Limb (tissue), 2 donors: ENCODE results near the gene RBM27.
"Not testable (repeated sequence)": the region's sequence is repeated elsewhere in the genome, so short reads cannot be mapped to it uniquely, and the experiment has no call there.

Source experiments
- DNase-seq, 2 donors: peaks; one replicate each; pipeline ENCODE4 v3.0.0-alpha.2; 2016; ENCODE audit errors: extremely low spot score in 2 of 2

The RBM27 gene

DNA sequence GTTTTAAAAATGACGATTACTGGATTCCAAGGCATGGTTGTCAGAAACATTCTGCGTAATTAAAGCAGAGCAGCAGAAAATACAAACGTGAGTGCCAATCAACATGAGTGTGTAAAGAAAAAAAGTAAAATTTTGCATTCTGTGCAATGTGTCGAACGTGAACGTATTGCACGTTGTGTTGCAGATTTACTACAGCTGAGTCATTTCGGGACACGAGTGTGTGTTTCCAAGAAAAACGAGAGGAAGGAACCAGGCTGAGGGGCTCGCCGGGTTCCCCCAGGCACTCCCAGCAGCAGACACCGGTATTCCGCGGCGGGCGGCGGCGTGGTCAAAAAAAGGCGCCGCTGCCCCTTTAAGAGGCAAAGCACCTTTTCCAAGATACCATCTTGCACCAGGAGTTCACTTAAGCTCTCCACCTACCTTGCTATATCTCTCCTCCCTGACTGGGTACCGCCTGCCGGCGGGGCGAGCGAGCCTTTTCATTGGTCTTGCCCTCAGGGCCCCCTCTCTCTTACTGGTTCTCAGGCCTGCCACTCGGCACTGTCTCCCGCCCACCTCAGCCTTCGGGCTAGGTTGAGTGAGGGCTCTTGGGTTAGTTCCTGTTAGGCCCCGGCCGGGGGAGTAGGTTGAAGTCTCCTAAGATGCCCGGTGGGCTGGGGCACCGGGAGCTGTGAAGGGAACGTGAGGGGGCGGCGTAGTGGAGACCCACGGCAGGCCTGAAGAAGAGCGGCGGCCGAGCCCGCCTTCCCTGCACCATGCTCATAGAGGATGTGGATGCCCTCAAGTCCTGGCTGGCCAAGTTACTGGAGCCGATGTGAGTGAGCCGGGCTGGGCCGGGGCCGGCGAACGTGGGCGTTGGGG, at the start of gene RBM27:
TSS of gene RBM27 (plus strand) at position 595 of the 861 bp plus-strand sequence. CDS start at position 756, 161 bp downstream.
- peak; percentile 98 to 99 for DNase-seq

- no peak for DNase-seq
Observed at GRCh38 chr5:146158255-146158654, 45.1 kb upstream of the RBM27 start.

DNA sequence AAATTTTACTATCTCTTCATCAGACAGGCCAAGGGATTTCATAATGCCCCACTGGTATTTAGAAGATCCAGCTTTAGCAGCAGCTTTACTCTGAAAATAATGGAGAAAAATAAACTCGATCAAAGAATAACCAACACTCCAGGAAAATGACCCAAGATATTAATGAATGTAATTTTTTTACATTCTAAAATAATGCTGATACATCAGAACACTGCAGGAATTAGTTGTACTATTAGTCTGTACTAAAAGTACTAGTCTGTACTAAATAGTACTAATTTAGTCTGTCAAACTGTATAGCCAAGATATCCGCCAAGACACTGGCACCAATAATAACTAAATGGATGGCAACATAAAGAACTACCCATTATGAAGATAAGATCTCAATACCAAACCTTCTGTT, 39.0 kb upstream of the RBM27 start:
- DNase-seq: no peak

- DNase-seq: no peak
Observed at GRCh38 chr5:146165460-146165859, 37.9 kb upstream of the RBM27 start.

- no peak for DNase-seq
Observed at GRCh38 chr5:146165903-146166302, 37.5 kb upstream of the RBM27 start.

DNA sequence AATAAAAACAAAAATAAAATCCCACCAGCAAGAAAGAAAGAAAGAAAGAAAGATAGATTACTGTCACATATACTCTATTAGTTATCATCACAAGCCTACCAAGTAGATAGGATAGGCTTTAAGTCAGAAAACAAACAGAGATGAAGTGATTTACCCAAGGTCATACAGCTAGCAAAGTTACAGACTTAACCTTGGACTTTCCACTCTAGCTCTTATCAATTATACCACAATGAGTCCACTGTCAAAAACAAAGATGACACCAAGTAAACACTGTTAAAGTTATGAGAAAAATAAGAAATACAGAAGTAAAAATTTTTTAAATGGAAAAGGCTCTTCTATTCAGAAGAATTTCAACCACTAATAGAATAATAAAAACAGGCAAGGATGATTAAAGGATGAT, 34.3 kb upstream of the RBM27 start:
- no peak for DNase-seq

DNA sequence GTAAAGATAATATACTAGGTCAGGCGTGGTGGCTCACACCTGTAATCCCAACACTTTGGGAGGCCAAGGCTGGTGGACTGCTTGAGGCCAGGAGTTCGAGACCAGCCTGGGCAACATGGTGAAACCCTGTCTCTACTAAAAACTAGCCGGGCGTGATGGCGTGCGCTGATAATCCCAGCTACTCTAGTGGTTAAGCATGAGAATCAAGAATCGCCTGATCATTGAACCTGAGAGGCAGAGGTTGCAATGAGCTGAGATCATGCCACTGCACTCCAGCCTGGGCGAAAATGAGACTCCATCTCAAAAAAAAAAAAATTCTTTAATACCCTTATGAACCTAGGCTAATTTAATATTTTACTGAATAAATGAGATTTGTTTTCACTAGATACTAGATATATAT, 30.4 kb upstream of the RBM27 start:
- DNase-seq: not testable (repeated sequence)

- DNase-seq: no peak
Observed at GRCh38 chr5:146173597-146173996, 29.8 kb upstream of the RBM27 start.

DNA sequence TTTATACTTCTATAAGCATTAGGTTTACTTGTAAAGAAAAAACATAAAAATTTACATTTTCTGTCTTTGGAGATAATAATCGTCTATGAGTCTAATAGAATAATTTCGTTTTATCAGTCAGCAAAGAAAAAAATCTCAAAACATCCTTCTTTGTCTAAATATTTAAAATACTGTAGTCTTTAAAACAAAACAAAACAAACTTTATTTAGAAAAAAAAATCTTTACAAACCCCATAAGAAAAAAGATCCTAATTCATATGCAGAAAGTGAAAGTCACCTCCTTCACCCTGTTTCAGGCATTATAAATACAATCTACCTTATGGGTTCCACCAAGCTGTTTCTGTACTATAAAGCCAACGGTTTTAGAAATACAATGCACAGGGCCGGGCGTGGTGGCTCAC, 26.6 kb upstream of the RBM27 start:
- no peak for DNase-seq

DNA sequence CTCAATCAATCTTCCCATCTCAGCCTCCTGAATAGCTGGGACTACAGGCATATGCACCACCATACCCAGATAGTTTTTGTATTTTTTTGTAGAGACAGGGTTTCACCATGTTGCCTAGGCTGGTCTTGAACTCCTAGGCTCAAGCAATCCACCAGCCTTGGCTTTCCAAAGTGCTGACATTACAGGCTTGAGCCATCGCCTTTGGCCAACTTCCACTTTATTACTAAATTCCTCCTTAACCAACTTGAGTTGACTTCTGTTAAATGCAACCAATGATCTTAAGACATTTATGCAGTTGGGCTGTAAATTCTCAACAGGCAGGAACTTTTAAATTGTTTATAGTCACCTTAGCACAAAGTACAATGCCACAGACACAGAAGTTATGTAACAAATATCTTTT, 23.7 kb upstream of the RBM27 start:
- DNase-seq: no peak

GRCh38 chr5:146183403-146183802, 20.0 kb upstream of the RBM27 start:
- not testable (repeated sequence) for DNase-seq

DNA sequence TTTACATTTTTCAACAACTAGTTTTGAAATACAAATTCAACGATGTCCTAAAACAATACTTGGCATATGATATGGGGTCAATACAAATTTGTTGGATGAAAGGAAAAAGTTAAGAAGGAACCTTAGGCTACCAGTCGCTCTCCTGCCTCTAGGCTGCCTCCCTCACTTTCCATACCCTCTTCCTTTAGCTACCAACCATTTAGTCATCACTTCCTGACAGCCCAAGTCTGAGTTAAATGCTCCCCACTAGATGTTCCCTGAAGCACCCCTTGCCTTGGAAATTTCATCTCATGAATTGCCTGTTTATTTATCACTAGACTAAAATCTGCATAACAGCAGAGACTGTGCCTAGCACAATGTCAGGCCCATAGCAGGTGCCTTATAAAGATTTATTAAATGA, 18.2 kb upstream of the RBM27 start:
- no peak for DNase-seq

GRCh38 chr5:146188358-146188757, 15.0 kb upstream of the RBM27 start:
- DNase-seq: no peak

GRCh38 chr5:146192571-146193043, 10.8 kb upstream of the RBM27 start:
- DNase-seq: no peak

DNA sequence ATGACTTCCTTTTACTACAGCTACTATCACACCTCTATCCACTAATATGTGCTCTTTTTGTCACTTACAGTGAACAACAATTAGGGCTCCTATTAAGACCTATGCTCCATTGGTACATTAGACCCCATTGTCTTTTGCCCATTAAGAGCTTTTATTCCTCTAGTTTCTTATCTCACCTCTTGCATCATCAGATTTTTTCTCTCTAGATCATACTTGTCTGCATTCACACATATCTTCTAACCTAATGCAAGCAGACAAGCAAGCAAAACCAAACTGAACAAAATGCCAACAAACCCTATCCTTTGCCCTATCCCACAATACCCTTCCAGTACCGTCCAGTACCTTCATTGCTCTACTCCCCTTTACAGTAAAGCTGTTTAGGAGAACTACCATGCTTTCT, 10.1 kb upstream of the RBM27 start:
- no peak for DNase-seq

- not testable (repeated sequence) for DNase-seq
Observed at GRCh38 chr5:146194997-146195396, 8.4 kb upstream of the RBM27 start.

DNA sequence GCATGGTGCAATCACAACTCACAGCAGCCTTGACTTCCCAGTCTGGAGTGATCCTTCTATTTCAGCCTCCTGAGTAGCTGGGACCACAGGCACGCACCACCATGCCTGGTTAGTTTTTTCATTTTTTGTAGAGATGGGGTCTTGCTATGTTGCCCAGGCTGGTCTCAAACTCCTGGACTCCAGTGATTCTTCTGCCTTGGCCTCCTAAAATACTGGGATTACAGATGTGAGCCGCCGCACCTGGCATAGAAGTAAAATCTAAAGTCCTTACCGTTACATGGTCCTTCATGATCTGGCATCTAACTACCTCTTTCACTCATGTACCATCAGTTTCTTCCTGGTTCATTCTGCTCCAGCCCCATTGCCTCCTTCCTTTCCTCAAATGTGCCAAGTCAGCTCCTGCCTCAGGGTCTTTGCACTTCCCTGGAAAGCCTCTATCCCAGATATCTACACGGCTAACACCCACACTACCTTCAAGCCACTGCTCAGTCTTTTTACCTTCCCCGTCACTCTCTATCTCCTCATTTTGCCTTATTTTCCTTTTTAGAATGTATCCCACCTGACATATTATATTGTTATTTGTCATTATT, 6.9 kb upstream of the RBM27 start:
- no peak for DNase-seq

- DNase-seq: no peak
Observed at GRCh38 chr5:146199176-146199815, 4.1 kb upstream of the RBM27 start.

DNA sequence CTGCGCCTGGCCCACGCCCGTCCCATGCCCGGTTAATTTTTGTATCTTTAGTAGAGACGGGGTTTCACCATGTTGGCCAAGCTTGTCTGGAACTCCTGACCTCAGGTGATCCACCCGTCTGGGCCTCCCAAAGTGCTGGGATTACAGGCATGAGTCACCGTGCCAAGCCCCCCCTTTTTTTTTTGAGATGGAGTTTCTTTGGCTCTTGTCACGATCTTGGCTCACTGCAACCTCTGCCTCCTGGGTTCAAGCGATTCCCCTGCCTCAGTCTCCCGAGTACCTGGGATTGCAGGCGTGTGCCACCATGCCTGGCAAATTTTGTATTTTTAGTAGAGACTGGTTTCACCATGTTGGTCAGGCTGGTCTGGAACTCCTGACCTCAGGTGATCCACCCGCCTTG, 1.6 kb upstream of the RBM27 start:
- not testable (repeated sequence) for DNase-seq

DNA sequence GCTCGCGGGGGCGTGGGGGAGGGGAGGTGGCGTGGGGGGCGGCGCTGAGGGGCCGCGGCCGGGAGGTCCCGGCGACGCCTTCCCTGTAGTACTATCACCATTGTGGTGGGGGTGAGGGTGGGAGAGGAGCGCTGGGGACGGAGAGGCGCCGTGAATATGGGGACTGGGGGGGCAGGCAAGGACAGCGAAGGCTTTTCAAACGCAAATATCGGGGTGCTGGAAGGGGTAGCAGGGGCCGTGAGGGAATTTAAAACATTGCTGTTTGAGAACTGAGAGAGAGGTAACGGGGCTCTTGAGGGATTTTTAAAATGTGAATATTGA, 427 bp downstream of the RBM27 start:
- DNase-seq: no peak

DNA sequence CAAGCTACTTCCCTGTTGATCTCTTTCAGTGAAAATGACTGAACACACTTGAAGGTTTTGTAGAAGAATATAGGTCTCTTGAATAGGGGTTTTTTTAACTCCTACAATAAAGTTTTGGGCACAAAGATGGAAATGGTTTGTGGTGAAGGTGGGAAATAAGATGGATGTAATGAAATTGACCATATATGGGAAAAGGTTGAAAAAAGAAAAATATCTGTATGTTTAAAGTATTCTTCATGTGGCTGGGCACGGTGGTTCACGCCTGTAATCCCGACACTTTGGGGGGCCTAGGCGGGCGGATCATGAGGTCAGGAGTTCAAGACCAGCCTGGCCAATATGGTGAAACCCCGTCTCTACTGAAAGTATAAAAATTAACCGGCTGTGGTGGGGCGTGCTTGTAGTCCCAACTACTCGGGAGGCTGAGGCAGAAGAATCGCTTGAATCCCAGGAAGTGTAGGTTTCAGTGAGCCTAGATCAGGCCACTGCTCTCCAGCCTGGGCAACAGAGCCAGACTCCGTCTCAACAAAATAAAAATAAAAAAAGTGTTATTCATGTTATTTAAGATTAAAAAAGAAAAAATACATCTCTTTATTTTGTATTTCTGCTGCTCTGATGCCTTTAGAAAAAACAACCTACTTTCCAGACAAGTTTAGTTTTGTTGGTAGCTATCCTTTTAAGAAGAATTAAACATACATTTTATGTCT, 2.2 kb downstream of the RBM27 start:
- no peak for DNase-seq

DNA sequence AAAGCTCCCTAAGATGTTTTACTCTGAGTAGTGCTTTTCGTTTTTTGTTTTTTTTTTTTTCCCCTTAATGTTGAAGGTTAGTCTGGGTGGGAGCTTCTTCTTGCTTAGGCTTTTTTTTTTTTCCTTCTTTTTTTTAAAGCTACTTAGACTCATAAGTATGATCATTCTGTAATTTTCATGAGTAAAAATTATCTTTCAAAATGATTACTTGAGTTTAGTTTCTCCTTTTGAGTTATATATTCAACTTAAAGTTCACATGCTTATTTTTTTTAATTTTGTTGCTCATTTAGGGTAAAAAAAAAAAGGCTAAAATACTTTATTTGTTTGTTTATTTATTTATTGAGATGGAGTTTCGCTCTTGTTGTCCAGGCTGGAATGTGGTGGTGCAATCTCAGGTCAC, 2.9 kb downstream of the RBM27 start:
- no peak for DNase-seq
